Cerebellar cortex (tissue), 1 donor: ENCODE measurements around the gene SEMA5B.

Experiments used
- DNase-seq: peaks from one replicate; pipeline ENCODE4 v3.0.0-alpha.2; 2015; ENCODE audit warnings: low spot score

Gene SEMA5B

GRCh38 chr3:122924056-122924455 is 103.5 kb downstream of the SEMA5B start:
- DNase-seq = no peak

- DNase-seq = no peak
Observed at GRCh38 chr3:122923611-122924010, 104.0 kb downstream of the SEMA5B start.

- no peak for DNase-seq
Observed at GRCh38 chr3:122921791-122922651, 105.5 kb downstream of the SEMA5B start.

GRCh38 chr3:122920986-122921385 is 106.6 kb downstream of the SEMA5B start:
- no peak for DNase-seq

GRCh38 chr3:122919291-122919610 is 108.3 kb downstream of the SEMA5B start:
- DNase-seq = no peak

GRCh38 chr3:122918576-122919290 is 108.8 kb downstream of the SEMA5B start:
- DNase-seq = no peak

GRCh38 chr3:122917412-122917811 is 110.2 kb downstream of the SEMA5B start:
- no peak for DNase-seq

GRCh38 chr3:122916580-122916979 is 111.0 kb downstream of the SEMA5B start:
- no peak for DNase-seq

- DNase-seq = no peak
Observed at GRCh38 chr3:122916084-122916483, 111.5 kb downstream of the SEMA5B start.

GRCh38 chr3:122915300-122916055 is 112.1 kb downstream of the SEMA5B start:
- no peak for DNase-seq

GRCh38 chr3:122913539-122914100 is 113.9 kb downstream of the SEMA5B start:
- DNase-seq = no peak

- no peak for DNase-seq
Observed at GRCh38 chr3:122912772-122913538, 114.6 kb downstream of the SEMA5B start.

- no peak for DNase-seq
Observed at GRCh38 chr3:122911901-122912300, 115.7 kb downstream of the SEMA5B start.

GRCh38 chr3:122908251-122908650 is 119.3 kb downstream of the SEMA5B start:
- DNase-seq = no peak

- no peak for DNase-seq
Observed at GRCh38 chr3:122907471-122907870, 120.1 kb downstream of the SEMA5B start.

GRCh38 chr3:122903171-122903570 is 124.4 kb downstream of the SEMA5B start:
- no peak for DNase-seq

GRCh38 chr3:122902326-122902725 is 125.2 kb downstream of the SEMA5B start:
- no peak for DNase-seq

GRCh38 chr3:122898298-122898697 is 129.3 kb downstream of the SEMA5B start:
- DNase-seq = no peak

GRCh38 chr3:122893754-122894668 is 133.6 kb downstream of the SEMA5B start:
- DNase-seq = no peak

GRCh38 chr3:122893282-122893681 is 134.3 kb downstream of the SEMA5B start:
- DNase-seq = no peak
